WTC11 (cell line): Measurements from ENCODE around the gene NSD1.

Experiments used
- NFATC4 ChIP-seq: fragments of 250-450 bp; sonication (Bioruptor Pico); IDR thresholded peaks from 2 replicates; pipeline ENCODE4 v1.9.0; 2021; ENCODE audit warnings: mild to moderate bottlenecking
- TF ChIP-seq, protein P1 (sequence below): sonication (generic); formaldehyde crosslinking; conservative IDR thresholded peaks from 2 replicates; pipeline ENCODE4 v1.8.1; 2023; ENCODE audit warnings: mild to moderate bottlenecking, low read depth, missing genetic modification reagents, moderate library complexity
- TF ChIP-seq, protein P2 (sequence below): fragments of 200-600 bp; IDR thresholded peaks from 2 replicates; pipeline ENCODE4 v1.8.0; 2022; ENCODE audit warnings: antibody characterized with exemption

DNA sequence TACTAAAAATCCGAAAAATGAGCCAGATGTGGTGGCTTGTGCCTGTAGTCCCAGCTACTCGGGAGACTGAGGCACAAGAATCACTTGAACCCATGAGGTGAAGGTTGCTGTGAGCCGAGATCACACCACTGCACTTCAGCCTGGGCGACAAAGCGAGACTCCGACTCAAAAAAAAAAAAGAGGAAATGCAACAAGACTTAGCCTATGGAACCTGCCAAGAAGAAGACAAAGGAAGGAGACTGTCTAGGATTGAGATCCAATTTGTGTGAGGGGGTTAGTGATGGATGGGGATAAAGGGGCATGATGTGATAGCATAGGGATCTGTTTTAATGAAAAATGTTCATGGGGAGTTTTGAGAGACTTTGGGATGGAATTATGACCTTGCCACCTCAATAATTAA, 97.1 kb downstream of the NSD1 start:
- TF ChIP-seq, protein P1, sequence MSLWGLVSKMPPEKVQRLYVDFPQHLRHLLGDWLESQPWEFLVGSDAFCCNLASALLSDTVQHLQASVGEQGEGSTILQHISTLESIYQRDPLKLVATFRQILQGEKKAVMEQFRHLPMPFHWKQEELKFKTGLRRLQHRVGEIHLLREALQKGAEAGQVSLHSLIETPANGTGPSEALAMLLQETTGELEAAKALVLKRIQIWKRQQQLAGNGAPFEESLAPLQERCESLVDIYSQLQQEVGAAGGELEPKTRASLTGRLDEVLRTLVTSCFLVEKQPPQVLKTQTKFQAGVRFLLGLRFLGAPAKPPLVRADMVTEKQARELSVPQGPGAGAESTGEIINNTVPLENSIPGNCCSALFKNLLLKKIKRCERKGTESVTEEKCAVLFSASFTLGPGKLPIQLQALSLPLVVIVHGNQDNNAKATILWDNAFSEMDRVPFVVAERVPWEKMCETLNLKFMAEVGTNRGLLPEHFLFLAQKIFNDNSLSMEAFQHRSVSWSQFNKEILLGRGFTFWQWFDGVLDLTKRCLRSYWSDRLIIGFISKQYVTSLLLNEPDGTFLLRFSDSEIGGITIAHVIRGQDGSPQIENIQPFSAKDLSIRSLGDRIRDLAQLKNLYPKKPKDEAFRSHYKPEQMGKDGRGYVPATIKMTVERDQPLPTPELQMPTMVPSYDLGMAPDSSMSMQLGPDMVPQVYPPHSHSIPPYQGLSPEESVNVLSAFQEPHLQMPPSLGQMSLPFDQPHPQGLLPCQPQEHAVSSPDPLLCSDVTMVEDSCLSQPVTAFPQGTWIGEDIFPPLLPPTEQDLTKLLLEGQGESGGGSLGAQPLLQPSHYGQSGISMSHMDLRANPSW (CRISPR knock-in tag) = no peak
- TF ChIP-seq NFATC4 = no peak
- TF ChIP-seq, protein P2, sequence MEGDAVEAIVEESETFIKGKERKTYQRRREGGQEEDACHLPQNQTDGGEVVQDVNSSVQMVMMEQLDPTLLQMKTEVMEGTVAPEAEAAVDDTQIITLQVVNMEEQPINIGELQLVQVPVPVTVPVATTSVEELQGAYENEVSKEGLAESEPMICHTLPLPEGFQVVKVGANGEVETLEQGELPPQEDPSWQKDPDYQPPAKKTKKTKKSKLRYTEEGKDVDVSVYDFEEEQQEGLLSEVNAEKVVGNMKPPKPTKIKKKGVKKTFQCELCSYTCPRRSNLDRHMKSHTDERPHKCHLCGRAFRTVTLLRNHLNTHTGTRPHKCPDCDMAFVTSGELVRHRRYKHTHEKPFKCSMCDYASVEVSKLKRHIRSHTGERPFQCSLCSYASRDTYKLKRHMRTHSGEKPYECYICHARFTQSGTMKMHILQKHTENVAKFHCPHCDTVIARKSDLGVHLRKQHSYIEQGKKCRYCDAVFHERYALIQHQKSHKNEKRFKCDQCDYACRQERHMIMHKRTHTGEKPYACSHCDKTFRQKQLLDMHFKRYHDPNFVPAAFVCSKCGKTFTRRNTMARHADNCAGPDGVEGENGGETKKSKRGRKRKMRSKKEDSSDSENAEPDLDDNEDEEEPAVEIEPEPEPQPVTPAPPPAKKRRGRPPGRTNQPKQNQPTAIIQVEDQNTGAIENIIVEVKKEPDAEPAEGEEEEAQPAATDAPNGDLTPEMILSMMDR = no peak
